HG02840 (cell line): Measurements from ENCODE around the gene MCU.
"Not testable (repeated sequence)": the region's sequence is repeated elsewhere in the genome, so short reads cannot be mapped to it uniquely, and the experiment has no call there.

ENCODE experiments used
- ATAC-seq: cut with Tn5 transposase; IDR thresholded peaks from one replicate; pipeline ENCODE4 v1.9.1; 2021; ENCODE audit warnings: mild to moderate bottlenecking, moderate library complexity, moderate number of reproducible peaks; ENCODE audit not compliant: unreplicated experiment, low FRiP score

Gene MCU

DNA sequence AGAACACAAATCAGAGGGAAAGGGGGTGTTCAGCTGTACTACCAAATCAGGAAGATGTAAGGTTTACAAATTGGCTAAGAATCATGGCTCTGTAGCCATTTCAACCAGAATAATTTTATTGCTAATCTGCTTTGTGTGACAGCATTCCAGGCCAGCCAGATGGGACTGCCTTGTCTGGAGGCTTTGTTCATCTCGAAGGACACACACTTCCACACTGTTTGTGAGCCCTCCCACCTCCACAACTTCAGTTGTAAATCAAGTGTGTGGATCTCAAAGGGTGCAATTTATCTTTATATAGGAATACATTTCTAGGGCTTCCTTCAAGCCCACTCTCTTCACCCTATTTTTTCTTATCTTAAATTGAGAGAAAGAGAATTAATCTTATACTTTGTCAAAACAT, 194.7 kb downstream of the MCU start:
- no peak for ATAC-seq

GRCh38 chr10:72887043-72887442, 195.1 kb downstream of the MCU start:
- no peak for ATAC-seq

DNA sequence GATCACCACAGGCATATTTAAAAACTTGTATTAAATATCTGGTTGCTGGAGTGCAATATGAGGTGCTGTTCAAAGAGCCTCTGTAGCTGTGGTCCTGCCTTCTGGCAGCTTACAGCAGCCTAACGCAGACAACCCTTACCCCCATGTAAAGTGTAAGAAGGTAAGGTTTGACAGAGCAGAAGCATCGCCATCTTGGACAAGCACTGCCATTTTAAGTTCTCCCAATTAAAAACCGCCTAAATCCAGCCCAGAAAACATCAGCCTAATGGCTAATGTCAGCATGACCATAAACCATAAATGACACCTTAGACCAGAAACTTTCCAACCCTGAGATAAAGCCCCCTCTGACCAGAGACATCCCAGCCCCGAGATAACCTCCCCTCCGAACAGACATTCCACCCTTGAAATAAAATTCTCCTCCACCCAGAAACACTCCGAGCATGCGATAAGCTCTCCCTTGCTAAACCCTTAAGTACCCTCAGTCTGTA, 196.3 kb downstream of the MCU start:
- no peak for ATAC-seq

GRCh38 chr10:72889391-72889831, 197.5 kb downstream of the MCU start:
- ATAC-seq: no peak

GRCh38 chr10:72890086-72890485, 198.1 kb downstream of the MCU start:
- no peak for ATAC-seq

DNA sequence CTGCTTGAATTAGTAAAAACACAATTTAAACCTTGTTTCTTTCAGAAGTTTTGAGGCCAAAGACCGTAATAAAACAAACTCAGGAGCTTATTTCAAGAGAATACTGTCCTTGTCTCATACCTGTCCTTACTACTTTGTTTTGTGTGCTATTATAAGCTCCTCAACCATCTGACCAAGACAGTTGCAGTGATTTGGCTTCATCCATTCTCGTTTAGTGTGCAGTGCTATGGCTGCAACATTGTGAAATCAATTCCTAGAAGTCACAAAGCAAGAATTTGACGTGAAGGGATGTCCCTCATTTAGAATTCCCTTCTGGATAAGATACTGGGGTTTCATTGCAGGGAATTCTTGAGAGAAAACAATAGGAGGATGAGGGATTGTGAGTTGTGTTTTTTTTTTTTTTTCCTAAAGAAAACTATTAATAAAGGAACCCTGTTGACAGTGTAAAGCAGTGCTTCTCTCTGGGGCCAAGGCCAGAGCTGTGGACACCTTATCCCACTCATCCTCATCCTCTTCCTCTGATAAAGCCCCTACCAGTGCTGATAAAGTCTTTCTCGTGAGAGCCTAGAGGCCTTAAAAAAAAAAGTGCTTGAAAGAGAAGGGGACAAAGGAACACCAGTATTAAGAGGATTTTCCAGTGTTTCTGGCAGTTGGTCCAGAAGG, 201.3 kb downstream of the MCU start, which contains the start of gene OIT3:
OIT3 (plus strand) TSS at position 604 of the 663 bp plus-strand sequence. CDS start 60 bp downstream, outside the sequence.
- no peak for ATAC-seq

GRCh38 chr10:72895236-72895850, 203.4 kb downstream of the MCU start:
- no peak for ATAC-seq

GRCh38 chr10:72898616-72899015, 206.7 kb downstream of the MCU start:
- no peak for ATAC-seq

GRCh38 chr10:72899545-72899944, 207.6 kb downstream of the MCU start:
- no peak for ATAC-seq

GRCh38 chr10:72903941-72904446, 212.1 kb downstream of the MCU start:
- not testable (repeated sequence) for ATAC-seq

DNA sequence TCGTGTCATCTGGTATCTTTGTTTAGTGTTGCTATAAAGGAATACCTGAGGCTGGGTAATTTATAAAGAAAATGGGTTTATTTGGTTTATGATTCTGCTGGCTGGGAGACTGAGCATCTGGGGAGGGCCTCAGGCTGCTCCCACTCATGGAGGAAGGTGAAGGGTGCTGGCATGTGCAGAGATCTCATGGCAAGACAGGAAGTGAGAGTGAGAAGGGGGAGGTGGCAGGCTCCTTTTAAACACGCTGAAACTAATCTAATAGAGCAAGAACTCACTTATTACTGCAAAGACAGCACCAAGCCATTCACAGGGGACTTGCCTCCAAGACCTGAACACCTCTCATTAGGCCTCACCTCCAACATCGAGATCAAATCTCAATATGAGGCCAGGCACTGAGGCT, 212.9 kb downstream of the MCU start:
- ATAC-seq: no peak

DNA sequence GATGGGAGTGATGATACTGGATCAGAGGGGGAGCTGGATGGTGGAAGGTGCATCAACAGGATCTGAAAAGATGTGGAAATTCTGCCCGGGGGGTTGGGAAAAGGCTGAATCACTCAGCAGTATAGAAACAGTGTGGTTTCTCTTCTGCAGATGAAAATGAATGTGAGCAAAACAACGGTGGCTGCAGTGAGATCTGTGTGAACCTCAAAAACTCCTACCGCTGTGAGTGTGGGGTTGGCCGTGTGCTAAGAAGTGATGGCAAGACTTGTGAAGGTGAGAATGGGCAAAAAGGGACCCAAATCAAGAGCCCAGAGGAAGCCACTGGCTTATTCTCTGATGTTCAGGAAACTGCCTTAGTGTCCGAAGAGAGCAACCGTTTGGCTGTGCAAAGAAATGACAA, 214.5 kb downstream of the MCU start:
- ATAC-seq: no peak

DNA sequence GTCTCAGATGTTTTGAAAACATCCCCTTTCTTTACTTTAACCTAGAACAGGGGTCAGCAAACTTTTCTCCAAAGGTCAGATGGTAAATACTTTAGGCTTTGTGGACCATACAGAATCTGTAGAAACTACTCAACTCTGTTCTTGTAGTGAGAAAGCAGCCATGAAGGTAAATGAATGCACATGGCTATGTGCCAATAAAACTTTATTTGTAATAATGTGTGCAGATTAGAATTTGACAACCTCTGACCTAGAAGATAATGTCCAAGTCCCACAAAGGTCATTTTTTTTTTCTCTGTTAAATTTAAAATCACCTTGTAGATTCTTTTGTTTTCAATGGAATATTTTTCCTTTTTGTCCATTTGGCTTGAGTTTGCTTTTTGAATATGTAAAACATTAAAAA, 218.8 kb downstream of the MCU start:
- no peak for ATAC-seq

DNA sequence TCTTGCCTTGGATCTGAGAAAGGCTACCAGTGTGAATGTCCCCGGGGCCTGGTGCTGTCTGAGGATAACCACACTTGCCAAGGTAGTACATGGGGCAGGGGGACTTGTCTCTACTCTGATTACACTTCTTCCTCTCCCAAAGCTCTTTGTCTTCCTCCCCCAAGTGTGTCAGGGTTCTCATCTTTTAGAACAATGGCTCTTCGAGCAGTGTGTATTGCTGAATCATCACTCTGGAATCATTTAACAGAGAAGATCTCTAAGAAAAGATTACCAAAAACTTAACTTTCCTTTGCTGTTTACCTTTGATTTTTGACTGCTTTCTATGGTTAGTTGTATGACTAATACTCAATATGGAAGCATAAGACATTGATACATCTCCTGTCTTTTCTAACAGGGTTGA, 219.8 kb downstream of the MCU start:
- no peak for ATAC-seq

- no peak for ATAC-seq
These were observed 220.8 kb downstream of the MCU start for GRCh38 chr10:72912736-72913135.

GRCh38 chr10:72913287-72913686, 221.3 kb downstream of the MCU start:
- ATAC-seq: no peak

DNA sequence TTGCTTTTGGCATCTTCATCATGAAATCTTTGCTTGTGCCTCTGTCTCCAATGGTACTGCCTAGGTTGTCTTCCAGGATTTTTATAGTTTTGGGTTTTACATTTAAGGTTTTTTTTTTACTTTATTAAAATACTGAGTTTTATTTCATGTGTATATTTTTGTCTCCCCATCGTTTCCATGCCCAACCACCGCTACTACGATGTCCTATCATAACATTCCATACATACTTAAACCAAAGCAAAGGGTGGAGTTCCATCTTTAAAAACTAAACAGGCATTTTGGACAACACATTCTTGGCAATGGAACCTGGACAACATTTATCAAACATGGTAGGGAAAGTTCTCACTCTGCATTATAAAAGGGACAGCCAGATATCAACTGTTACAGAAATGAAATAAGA, 225.3 kb downstream of the MCU start:
- not testable (repeated sequence) for ATAC-seq

GRCh38 chr10:72917803-72918332, 225.9 kb downstream of the MCU start:
- ATAC-seq: not testable (repeated sequence)

DNA sequence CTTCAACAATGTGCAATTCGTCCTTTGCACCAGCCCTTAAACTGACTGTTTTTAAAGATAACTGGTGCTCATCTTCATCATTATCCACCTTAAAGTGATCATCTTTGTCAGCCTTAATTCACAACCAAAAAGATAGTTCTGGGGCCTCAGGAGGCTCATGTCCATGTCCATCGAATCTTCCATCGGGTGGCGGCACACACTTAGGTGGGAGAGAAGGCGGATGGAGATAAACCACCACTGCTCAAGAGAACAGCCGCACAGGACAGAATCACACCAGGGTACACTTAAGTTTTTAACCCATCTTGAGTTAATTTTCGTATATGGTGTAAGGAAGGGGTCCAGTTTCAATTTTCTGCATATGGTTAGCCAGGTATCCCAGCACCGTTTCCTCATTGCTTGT, 226.4 kb downstream of the MCU start:
- ATAC-seq: no peak

DNA sequence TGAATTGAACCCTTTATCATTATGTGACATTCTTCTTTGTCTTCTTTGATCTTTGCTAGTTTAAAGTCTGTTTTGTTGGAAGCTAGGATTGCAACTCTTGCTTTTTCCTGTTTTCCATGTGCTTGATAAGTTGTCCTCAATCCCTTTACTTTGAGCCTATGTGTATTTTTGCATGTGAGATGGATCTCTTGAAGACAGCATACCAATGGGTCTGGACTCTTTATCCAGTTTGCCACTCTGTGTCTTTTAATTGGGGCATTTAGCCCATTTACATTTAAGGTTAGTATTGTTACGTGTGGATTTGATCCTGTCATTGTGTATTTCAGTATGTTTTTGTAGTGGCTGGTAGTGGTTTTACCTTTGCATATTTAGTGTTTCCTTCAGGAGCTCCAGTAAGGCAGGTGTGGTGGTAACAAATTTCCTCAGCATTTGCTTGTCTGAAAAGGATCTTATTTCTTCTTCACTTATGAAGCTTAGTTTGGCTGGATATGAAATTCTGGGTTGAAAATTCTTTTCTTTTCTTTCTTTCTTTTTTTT, 229.3 kb downstream of the MCU start:
- not testable (repeated sequence) for ATAC-seq

GRCh38 chr10:72924351-72924750, 232.4 kb downstream of the MCU start:
- ATAC-seq: no peak
